NOMO-1 treated with dmso at 0.1 percent for 144 hours (cell line): ENCODE measurements around the gene CDH13.
A peak's percentile ranks its signal among the peaks of the same experiment; 100 is the strongest.

Experiments used
- DNase-seq: peaks from one replicate; lab custom pipeline; 2025; ENCODE audit not compliant: unreplicated experiment; lab: John Stamatoyannopoulos, UW

Gene CDH13

GRCh38 chr16:83212301-83212841 lies 585.6 kb downstream of the CDH13 start:
- DNase-seq: no peak

DNA sequence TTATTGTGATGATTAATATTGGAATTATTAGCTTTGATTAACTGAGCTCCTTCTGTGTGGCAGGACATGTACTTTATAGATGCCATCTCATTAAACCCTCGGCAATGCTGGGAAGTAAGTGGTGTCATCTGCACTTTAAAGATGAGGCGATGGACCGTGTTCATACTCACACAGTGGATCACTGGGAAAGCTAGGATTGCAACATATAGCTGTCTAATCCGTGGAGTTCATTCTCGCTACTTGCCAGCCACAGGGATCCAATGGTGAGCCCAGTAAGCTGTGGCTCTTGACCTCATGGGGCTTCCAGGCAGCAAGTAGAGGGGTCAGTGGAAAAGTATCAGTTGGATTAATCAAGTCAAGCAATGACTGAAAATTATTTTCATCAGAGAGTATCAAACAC lies 587.9 kb downstream of the CDH13 start:
- no peak for DNase-seq

GRCh38 chr16:83215406-83216001 lies 588.7 kb downstream of the CDH13 start:
- DNase-seq: peak; percentile 1

GRCh38 chr16:83219285-83219684 lies 592.5 kb downstream of the CDH13 start:
- no peak for DNase-seq

DNA sequence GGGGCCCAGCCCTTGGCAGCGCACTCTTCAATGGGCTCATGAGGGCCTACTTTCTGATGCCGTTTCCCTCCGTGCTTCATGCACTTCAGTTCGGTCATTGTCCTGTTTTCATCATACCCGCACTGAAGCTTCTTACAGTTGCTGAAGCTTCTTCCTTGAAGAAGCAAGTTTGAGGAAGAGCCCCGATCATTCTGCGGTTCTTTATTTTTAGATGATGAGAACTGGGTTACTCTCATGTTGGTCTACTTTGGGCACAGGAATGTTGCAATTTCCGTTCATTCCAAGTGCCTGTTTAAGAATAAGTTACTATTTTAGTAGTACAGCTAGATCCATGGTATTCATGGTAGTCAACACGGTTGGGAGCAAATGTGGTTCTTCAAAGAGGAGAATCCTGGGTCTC lies 593.3 kb downstream of the CDH13 start:
- DNase-seq: peak; percentile 41

GRCh38 chr16:83224642-83225041 lies 597.9 kb downstream of the CDH13 start:
- no peak for DNase-seq

DNA sequence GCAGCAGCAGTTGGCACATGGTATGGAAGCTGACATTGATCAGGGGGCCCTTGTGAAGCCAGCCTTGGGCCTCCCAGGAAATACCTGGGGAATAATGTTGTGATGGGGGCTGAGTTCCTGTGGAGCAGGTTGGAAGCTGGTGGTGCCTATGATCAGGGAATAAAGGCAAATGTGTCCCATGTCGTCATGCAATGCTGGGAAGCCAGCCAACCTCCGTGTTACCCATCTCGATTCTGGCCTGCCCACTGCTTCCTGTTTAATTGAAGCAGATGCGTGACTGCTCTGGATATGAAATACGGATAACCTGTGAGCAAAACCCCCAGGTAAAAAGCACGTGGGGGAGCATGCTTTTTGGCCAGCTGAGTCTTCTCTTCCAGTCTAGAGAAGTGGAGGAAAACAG lies 600.6 kb downstream of the CDH13 start:
- DNase-seq: no peak

DNA sequence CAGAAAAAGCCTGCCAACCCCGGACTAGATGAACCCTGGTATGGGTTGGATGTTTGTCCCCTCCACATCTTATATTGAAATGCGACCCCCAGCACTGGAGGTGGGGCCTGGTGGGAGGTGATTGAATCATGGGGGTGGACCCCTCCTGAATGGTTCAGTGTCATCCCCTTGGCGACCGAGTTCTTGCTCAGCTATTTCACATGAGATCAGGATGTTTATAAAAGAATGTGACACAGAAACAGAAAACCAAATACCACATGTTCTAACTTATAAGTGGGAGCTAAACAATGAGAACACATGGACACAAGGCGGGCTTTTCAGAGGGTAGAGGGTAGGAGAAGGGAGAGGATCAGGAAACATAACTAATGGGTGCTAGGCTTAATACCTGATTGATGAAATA lies 605.0 kb downstream of the CDH13 start:
- DNase-seq: no peak

GRCh38 chr16:83233153-83233552 lies 606.4 kb downstream of the CDH13 start:
- no peak for DNase-seq

GRCh38 chr16:83238949-83239691 lies 612.4 kb downstream of the CDH13 start:
- DNase-seq: no peak

- DNase-seq: no peak
Observed at GRCh38 chr16:83244057-83244456, 617.3 kb downstream of the CDH13 start.

DNA sequence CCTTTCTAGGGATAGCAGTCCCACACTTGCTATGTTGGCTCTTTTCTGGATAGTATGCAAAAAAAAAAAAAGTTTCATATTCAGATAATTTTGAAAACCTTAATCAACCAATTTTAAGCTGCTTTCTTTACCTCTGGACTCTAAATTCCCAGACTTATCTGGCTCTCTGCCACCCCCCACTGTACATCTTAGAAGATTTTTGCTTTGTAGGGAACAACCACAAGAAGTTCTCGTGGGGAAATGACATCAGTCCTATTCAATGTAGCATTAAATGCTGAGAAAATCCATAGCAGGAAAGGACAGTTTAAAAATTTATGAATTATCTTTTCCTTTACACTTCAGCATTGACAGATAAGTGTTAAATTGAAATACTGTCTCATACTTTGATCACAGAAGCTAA lies 618.3 kb downstream of the CDH13 start:
- no peak for DNase-seq

DNA sequence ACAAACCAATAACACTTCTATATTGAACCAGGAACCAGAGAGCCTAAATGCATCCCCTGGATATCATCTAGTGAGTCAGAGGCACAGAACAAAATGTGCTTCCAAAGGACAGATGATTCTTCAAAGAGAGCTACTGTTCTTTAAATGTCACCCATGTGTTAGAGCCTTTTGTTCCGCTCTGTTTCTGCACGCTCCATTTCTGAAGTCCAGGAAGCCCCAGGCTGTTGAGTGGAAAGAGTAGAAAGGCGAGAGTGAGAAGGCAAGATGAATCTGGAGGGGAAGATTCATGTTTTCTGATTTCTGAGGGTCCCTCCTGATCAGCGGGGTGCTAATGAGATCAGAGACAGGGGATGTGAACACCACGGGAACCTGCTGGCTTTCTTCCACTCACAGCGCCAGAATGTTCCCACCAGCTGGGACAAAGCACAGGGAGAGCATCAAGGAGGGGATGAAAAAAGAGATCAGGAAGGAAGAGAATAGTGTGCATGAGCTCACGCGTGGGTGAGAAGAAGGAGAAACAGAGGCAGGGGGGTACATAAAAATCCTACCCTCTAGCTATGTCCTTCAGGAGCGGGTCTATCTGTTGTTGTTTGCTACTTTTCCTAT lies 621.1 kb downstream of the CDH13 start:
- no peak for DNase-seq

- no peak for DNase-seq
Observed at GRCh38 chr16:83248735-83249463, 622.1 kb downstream of the CDH13 start.

DNA sequence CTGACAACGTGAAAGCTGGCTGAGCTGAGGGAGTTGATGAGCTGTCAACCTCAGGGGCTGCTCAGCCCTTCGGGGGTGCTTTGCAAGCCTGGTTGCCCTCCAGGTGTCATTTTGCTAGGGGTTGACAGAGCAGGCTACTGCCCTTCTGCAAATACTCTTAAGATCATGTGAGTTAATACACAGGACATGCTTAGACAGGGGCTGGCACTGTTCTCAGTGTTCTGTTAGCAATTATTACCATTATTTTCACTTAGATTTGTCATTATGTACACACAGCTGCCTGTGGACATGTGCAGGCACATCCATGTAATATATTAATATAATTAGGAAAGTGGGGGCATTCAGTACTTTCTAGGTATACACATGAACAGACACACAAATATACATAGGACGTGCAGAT lies 626.8 kb downstream of the CDH13 start:
- no peak for DNase-seq

DNA sequence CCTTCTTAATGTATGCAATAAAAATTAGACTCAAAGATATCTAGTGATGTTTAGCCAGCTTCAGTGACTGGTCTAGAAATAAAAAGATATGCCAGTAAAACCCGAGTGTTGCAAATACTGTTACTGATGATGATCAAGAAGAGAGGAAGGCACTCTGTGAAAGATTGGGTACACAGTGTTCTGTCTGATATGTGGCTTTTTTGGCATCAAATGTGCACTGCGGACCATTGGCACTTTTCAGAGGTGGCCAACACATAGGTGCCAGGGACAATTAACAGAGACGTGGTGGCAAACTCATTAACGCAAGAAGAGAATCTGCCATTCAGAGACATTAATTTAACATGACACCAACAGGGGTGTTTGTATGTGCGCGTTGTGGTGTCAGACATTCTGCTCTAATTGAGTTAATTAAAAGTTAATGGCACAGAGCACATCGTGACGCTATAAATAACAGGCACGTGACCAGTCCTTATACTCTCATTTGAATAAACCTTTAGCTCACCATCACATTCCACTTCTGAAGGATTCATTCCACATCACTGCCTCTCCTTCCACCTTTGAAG lies 631.7 kb downstream of the CDH13 start:
- no peak for DNase-seq

GRCh38 chr16:83266848-83267553 lies 640.2 kb downstream of the CDH13 start:
- DNase-seq: no peak

DNA sequence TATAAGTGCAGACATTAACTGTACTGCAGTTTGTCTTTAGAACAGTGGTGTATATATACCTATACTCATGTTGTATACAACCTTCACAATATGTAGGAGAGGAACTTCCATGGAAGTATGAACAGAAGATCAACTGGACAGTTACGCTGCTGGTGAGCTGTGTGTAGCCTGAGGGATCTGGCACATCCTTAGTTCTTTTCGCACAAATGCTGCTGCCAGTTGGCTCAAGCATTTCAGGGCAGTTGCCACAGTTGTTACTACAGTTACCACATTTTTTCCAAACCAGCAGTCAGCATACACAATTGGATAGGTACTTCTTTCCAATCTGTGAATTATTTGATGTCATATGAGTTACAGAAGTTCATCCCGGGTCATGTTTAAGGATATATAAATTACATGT lies 641.4 kb downstream of the CDH13 start:
- DNase-seq: no peak

- no peak for DNase-seq
Observed at GRCh38 chr16:83269048-83269447, 642.3 kb downstream of the CDH13 start.

- no peak for DNase-seq
Observed at GRCh38 chr16:83269541-83269940, 642.8 kb downstream of the CDH13 start.

DNA sequence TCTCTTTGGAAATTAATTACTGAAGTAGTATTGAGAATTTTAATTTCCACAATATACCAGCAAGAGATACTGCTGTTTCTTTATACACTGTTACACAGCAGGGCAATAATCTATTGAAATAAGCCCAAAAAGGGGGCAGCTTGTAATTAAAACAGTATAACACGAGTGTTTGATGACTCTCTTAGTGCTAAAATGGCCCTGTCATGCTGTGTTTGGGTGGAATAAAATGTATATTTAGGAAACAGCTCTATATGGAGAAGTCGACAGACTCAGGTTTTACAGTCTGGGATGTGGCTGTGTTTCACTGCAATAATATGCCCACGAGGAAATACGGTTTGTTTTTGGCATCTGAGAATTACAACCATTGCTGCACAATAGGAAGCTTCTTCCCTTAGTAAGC lies 643.3 kb downstream of the CDH13 start:
- DNase-seq: no peak
